ENCODE results near the gene MCTP1. TPM values are rescaled to one million over a fixed set of nuclear protein-coding genes. Genes with fewer than 3 reads are reported as not detected.

MCTP1 gene
- total RNA-seq, 1 experiment from 2014 or later, result 2.5 TPM

DNA sequence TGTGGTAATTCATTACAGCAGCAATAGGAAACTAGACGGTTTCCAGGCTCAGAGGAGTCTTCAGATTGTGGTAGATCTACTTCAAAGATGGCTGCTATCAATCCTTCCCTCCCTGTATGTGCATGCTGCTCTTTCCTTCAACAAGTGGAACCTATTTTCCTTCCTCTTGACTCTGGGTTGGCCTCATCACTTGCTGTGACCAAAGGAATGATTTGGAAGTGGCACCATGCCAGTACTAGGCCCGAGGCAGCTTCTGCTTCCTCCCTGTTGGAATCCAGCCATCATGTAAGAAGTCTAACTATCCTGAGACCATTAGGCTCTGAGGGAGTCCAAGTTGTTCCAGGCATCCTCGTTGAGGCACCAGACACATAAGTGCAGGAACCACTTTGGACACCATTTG lies 46.5 kb upstream of the MCTP1 start:
- no CpG with 5 or more reads among the region's 3 CpGs for WGBS (ENCODE audit: extremely low coverage, insufficient read length, low lambda C conversion rate)
- H3K4me3 Mint-ChIP-seq, result no peak overlapping the region
- Histone ChIP-seq H2BK5ac (ENCODE audit: insufficient read length, low read length) (no peak overlapping the region), H3K9ac (ENCODE audit: extremely low read depth, insufficient read length, low read length) (no peak overlapping the region), H2BK20ac (ENCODE audit: low read depth, low read length, poor library complexity, severe bottlenecking) (no peak overlapping the region), H3K18ac (ENCODE audit: insufficient read length, low read depth, low read length) (no peak overlapping the region), H3K23me2 (ENCODE audit: insufficient read length, low read depth, low read length, poor library complexity, severe bottlenecking) (no peaks in the 10 kb centered on the region), H2BK120ac (ENCODE audit: low read depth, low read length, poor library complexity, severe bottlenecking) (no peak overlapping the region), H3K79me2 (ENCODE audit: insufficient read depth, low read length) (no peaks in the 10 kb centered on the region), H3K4me2 (ENCODE audit: insufficient read depth, insufficient read length, low read length) (no peak overlapping the region), H3K4me1 (ENCODE audit: insufficient read depth, low read length) (no peaks in the 10 kb centered on the region), H4K91ac (ENCODE audit: insufficient read length, low read depth, low read length) (no peak overlapping the region), H4K8ac (replicated peaks; ENCODE audit: insufficient read length, low read depth, low read length) (no peak overlapping the region), H2AK5ac (ENCODE audit: insufficient read length, low read length) (no peak overlapping the region), H3K79me1 (ENCODE audit: insufficient read depth, low read depth, low read length, poor library complexity, severe bottlenecking) (no peaks in the 10 kb centered on the region), H4K20me1 (ENCODE audit: control insufficient read depth, insufficient read depth, insufficient read length) (no peaks in the 10 kb centered on the region), H3K27me3 (ENCODE audit: insufficient read depth, low read length) (no peaks in the 10 kb centered on the region), H3T11ph (ENCODE audit: low read length) (no peak overlapping the region), H3K23ac (ENCODE audit: insufficient read length, low read depth, low read length) (no peak overlapping the region), H2AFZ (ENCODE audit: low read length) (no peak overlapping the region), H3K27ac (ENCODE audit: insufficient read length, low read depth, low read length) (no peak overlapping the region), H3K56ac (ENCODE audit: insufficient read length, low read depth, low read length) (no peak overlapping the region), H4K5ac (ENCODE audit: insufficient read length, low read depth, low read length) (no peak overlapping the region), H3K9me3 (ENCODE audit: control insufficient read depth, low read depth, low read length) (no peaks in the 10 kb centered on the region), H2BK15ac (ENCODE audit: low read depth, low read length) (no peak overlapping the region), H3K4ac (ENCODE audit: low read depth, low read length) (no peak overlapping the region), H3K14ac (ENCODE audit: insufficient read depth, low read length) (no peak overlapping the region), H2BK12ac (ENCODE audit: insufficient read length, low read depth, low read length) (no peak overlapping the region)
- peaks cover 3 to 6% of the 10 kb centered on the region in 2 experiments; a peak in 2 of 4 replicates for H3K4me1 Mint-ChIP-seq
- peaks cover 0 to 3% of the 10 kb centered on the region in 2 experiments; a peak in 2 of 5 replicates for H3K9me3 Mint-ChIP-seq
- TF ChIP-seq, protein P1, sequence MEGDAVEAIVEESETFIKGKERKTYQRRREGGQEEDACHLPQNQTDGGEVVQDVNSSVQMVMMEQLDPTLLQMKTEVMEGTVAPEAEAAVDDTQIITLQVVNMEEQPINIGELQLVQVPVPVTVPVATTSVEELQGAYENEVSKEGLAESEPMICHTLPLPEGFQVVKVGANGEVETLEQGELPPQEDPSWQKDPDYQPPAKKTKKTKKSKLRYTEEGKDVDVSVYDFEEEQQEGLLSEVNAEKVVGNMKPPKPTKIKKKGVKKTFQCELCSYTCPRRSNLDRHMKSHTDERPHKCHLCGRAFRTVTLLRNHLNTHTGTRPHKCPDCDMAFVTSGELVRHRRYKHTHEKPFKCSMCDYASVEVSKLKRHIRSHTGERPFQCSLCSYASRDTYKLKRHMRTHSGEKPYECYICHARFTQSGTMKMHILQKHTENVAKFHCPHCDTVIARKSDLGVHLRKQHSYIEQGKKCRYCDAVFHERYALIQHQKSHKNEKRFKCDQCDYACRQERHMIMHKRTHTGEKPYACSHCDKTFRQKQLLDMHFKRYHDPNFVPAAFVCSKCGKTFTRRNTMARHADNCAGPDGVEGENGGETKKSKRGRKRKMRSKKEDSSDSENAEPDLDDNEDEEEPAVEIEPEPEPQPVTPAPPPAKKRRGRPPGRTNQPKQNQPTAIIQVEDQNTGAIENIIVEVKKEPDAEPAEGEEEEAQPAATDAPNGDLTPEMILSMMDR (conservative IDR thresholded peaks at IDR 0.05), result no peak
- DNase-seq, result no peak
- H3K27me3 Mint-ChIP-seq (ENCODE audit: low read depth), result no peaks in the 10 kb centered on the region
- H3K27ac Mint-ChIP-seq, result peak overlapping the region in 1 of 3 experiments; percentile 16; a peak in 1 of 7 replicates
- peaks cover 0 to 3% (median 0%) of the 10 kb centered on the region in 3 experiments; a peak in 1 of 7 replicates for H3K36me3 Mint-ChIP-seq (ENCODE audit: insufficient read depth in 1 of 3, low read depth in 3 of 3)

Data from H9 (cell line).